Loucy (cell line): ENCODE measurements around the gene SAMD4A.

Source experiments
- H2AFZ ChIP-seq: fragments of 200-600 bp; sonication (generic); 2 replicates; pipeline ENCODE4 v1.6.0; 2016; ENCODE audit warnings: antibody characterized with exemption, mild to moderate bottlenecking, low read length, moderate library complexity
- H3F3A ChIP-seq: fragments of 200-600 bp; 2 replicates; pipeline ENCODE4 v1.6.0; 2016; ENCODE audit warnings: antibody characterized with exemption, low read depth, mild to moderate bottlenecking
- H3K27me3 ChIP-seq: fragments of 200-600 bp; sonication (generic); 2 replicates; pipeline ENCODE4 v1.6.1; 2014; ENCODE audit warnings: low read length, mild to moderate bottlenecking; ENCODE audit not compliant: insufficient read depth, poor library complexity, severe bottlenecking
- H3K36me3 ChIP-seq: fragments of 200-600 bp; sonication (generic); 2 replicates; pipeline ENCODE4 v1.6.1; 2016; ENCODE audit warnings: low read length; ENCODE audit not compliant: insufficient read depth
- H3K4me1 ChIP-seq: fragments of 200-600 bp; sonication (generic); 2 replicates; pipeline ENCODE4 v1.5.1; 2014; ENCODE audit warnings: low read length, mild to moderate bottlenecking; ENCODE audit not compliant: insufficient read depth, poor library complexity, severe bottlenecking
- H3K4me2 ChIP-seq: fragments of 200-600 bp; sonication (generic); 2 replicates; pipeline ENCODE4 v1.6.0; 2014; ENCODE audit warnings: antibody characterized with exemption, low read length, low read depth, mild to moderate bottlenecking; ENCODE audit not compliant: poor library complexity, severe bottlenecking
- H3K4me3 ChIP-seq: fragments of 200-600 bp; sonication (generic); 2 replicates; pipeline ENCODE4 v1.5.1; 2014; ENCODE audit warnings: low read length, mild to moderate bottlenecking, mixed read lengths; ENCODE audit not compliant: poor library complexity, severe bottlenecking
- H3K79me2 ChIP-seq: fragments of 200-600 bp; sonication (generic); 2 replicates; pipeline ENCODE4 v1.6.1; 2014; ENCODE audit warnings: low read length; ENCODE audit not compliant: insufficient read depth
- H3K9ac ChIP-seq: fragments of 200-600 bp; sonication (generic); 2 replicates; pipeline ENCODE4 v1.6.0; 2014; ENCODE audit warnings: mild to moderate bottlenecking, low read depth, low read length, moderate library complexity; ENCODE audit not compliant: poor library complexity, severe bottlenecking
- H3K9me2 ChIP-seq: fragments of 200-600 bp; sonication (generic); replicated peaks from 2 replicates; pipeline ENCODE4 v1.6.1; 2016; ENCODE audit warnings: low read depth, low read length, mixed read lengths
- H3K9me3 ChIP-seq: fragments of 200-600 bp; sonication (generic); 2 replicates; pipeline ENCODE4 v1.6.1; 2014; ENCODE audit warnings: mild to moderate bottlenecking, antibody characterized with exemption, low read length, low read depth; ENCODE audit not compliant: insufficient read depth
- H4K20me1 ChIP-seq: fragments of 200-600 bp; sonication (generic); 2 replicates; pipeline ENCODE4 v1.6.0; 2014; ENCODE audit warnings: antibody characterized with exemption, low read length, mild to moderate bottlenecking; ENCODE audit not compliant: insufficient read depth, poor library complexity, severe bottlenecking
- CTCF ChIP-seq: fragments of 200-600 bp; sonication (generic); conservative IDR thresholded peaks from 2 replicates; pipeline ENCODE4 v1.5.1; 2014; ENCODE audit warnings: mild to moderate bottlenecking, antibody characterized with exemption, low read length
- EZH2phosphoT487 ChIP-seq: fragments of 200-600 bp; IDR thresholded peaks from 2 replicates; pipeline ENCODE4 v1.6.1; 2018; ENCODE audit warnings: antibody characterized with exemption, mild to moderate bottlenecking, moderate library complexity, borderline replicate concordance

Gene SAMD4A

GRCh38 chr14:54794159-54794558, 227.2 kb downstream of the SAMD4A start:
- Histone ChIP-seq H3K36me3 (no peaks in the 10 kb centered on the region), H3K4me2 (no peak overlapping the region), H3K9me2 (no peaks in the 10 kb centered on the region), H3K4me3 (no peak overlapping the region), H4K20me1 (no peaks in the 10 kb centered on the region), H2AFZ (no peak overlapping the region), H3K27me3 (no peaks in the 10 kb centered on the region), H3K9ac (no peak overlapping the region), H3K9me3 (no peaks in the 10 kb centered on the region), H3F3A (no peaks in the 10 kb centered on the region), H3K4me1 (no peaks in the 10 kb centered on the region), H3K79me2 (no peaks in the 10 kb centered on the region)
- TF ChIP-seq EZH2phosphoT487 (no peak), CTCF (no peak)

- no peaks in the 10 kb centered on the region for H3K9me3 ChIP-seq
- no peak overlapping the region for H3K9ac ChIP-seq
- H3K4me2 ChIP-seq, result no peak overlapping the region
- H3K79me2 ChIP-seq, result no peaks in the 10 kb centered on the region
- H3F3A ChIP-seq, result no peaks in the 10 kb centered on the region
- H3K36me3 ChIP-seq, result no peaks in the 10 kb centered on the region
- H3K4me1 ChIP-seq, result no peaks in the 10 kb centered on the region
- H3K4me3 ChIP-seq, result no peak overlapping the region
- H2AFZ ChIP-seq, result no peak overlapping the region
- H3K9me2 ChIP-seq, result no peaks in the 10 kb centered on the region
- H3K27me3 ChIP-seq, result no peaks in the 10 kb centered on the region
- H4K20me1 ChIP-seq, result no peaks in the 10 kb centered on the region
- TF ChIP-seq EZH2phosphoT487, result no peak
- TF ChIP-seq CTCF, result no peak
Measured at GRCh38 chr14:54794796-54795195, 227.9 kb downstream of the SAMD4A start.

- H3K4me3 ChIP-seq, result no peak overlapping the region
- H3K36me3 ChIP-seq, result no peaks in the 10 kb centered on the region
- H3K4me1 ChIP-seq, result no peaks in the 10 kb centered on the region
- no peaks in the 10 kb centered on the region for H3K9me3 ChIP-seq
- no peak overlapping the region for H3K4me2 ChIP-seq
- no peaks in the 10 kb centered on the region for H3K79me2 ChIP-seq
- H2AFZ ChIP-seq, result no peak overlapping the region
- TF ChIP-seq EZH2phosphoT487 (no peak), CTCF (no peak)
- no peak overlapping the region for H3K9ac ChIP-seq
- H3F3A ChIP-seq, result no peaks in the 10 kb centered on the region
- H3K27me3 ChIP-seq, result no peaks in the 10 kb centered on the region
- no peaks in the 10 kb centered on the region for H4K20me1 ChIP-seq
- H3K9me2 ChIP-seq, result no peaks in the 10 kb centered on the region
Measured at GRCh38 chr14:54796961-54797360, 230.0 kb downstream of the SAMD4A start.
